C4-2B (cell line): ENCODE data around the gene RNU1-4.
"Not testable (repeated sequence)": the region's sequence is repeated elsewhere in the genome, so short reads cannot be mapped to it uniquely, and the experiment has no call there.

Source experiments
- H3K27ac ChIP-seq: fragments of 450-650 bp; 2 replicates; pipeline ENCODE4 v1.5.1; 2017
- ZFX ChIP-seq: fragments of 450-650 bp; IDR thresholded peaks from 2 replicates; pipeline ENCODE4 v1.6.1; 2017
- TF ChIP-seq, protein P1 (sequence below): fragments of 450-650 bp; conservative IDR thresholded peaks from 2 replicates; pipeline ENCODE4 v1.5.1; 2017; ENCODE audit warnings: mild to moderate bottlenecking

RNU1-4 gene

DNA sequence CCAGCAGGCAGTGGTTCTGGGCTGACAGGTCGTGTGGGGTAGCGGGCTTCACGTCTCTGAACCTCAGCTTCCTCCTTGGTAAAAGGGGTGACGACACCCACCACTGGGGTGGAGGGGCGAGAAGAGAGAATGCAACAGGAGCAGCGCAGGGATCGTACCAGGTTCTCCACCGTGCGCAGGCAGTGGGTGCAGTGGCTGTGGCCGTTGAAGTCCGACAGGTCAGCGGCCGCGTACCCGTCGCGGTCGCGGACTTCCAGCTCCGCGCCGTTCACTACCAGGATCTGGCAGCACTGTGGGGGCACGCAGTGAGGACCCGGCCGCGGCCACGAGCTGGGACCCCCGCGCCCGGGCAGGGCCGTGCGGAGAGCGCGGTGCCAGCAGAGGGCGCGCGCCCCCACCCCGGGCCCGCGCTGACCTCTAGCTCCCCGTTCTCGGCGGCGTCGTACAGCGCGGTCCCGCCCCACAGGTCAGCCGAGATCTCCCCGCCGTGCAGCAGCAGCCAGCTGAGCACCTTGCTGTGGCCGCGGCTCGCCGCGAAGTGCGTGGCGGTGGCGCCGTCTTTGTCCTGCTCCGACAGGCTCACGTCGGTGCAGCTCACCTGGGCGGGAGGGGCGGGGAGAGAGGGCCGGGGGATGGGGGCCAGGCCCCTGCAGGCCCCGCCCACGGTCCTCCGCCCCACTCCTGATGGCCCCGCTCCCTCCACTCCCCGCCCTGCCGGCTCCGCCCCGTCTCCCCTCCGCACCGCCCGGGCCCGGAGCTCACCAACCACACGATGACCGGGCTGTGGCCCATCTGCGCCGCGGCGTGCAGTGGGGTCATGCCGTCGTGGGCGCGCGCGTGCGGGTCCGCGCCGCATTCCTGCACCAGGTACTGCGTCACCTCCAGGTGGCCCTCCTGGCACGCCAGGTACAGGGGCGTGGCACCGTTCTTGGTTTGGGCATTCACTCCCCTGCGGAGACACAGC, 32.9 kb upstream of the RNU1-4 start:
- H3K27ac ChIP-seq, result peak overlapping the region; percentile 42; the same call in 1 of the 2 replicates
- TF ChIP-seq, protein P1, sequence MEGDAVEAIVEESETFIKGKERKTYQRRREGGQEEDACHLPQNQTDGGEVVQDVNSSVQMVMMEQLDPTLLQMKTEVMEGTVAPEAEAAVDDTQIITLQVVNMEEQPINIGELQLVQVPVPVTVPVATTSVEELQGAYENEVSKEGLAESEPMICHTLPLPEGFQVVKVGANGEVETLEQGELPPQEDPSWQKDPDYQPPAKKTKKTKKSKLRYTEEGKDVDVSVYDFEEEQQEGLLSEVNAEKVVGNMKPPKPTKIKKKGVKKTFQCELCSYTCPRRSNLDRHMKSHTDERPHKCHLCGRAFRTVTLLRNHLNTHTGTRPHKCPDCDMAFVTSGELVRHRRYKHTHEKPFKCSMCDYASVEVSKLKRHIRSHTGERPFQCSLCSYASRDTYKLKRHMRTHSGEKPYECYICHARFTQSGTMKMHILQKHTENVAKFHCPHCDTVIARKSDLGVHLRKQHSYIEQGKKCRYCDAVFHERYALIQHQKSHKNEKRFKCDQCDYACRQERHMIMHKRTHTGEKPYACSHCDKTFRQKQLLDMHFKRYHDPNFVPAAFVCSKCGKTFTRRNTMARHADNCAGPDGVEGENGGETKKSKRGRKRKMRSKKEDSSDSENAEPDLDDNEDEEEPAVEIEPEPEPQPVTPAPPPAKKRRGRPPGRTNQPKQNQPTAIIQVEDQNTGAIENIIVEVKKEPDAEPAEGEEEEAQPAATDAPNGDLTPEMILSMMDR, result peak; percentile 38

DNA sequence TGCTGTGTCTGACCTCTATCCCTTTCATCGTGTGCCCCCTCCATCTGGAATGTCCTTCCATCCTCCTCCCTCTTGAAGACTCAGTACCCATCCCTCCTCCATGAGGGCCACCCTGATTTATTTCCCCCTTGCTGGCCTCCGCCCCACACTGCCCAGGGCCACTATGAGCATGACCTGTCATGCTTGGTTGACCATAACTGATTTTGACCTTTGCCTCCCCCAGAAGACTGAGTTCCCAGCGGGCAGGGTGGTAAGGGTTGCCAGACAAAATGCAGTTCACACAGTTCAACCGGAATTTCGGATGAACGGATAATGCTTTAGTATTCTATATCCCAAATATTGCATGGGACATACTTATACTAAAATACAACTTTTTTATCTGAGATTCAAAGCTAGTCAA, 31.6 kb upstream of the RNU1-4 start:
- H3K27ac ChIP-seq, result not testable (repeated sequence)

DNA sequence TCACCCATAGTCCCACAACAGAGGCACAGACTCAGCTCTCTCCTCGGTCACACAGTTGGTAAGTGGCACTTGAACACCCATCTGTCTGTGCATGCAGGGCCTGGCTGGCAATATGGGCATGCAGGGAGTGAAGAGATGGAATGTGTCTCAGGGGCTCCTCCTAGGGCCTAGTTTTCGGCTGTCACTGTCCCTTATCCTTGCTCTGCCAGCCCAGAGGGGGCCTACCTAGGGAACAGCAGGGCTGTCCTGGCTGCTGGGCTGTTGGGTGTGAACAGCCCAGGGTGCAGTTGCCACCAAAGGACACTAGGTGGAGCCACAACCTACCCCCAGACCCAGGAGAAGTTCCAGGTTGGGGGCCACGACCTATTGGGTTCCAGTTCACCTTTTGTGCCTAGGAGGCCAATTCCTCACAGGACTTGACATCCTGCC, 30.6 kb upstream of the RNU1-4 start:
- H3K27ac ChIP-seq, result not testable (repeated sequence)
- TF ChIP-seq, protein P1, result peak; percentile 39

DNA sequence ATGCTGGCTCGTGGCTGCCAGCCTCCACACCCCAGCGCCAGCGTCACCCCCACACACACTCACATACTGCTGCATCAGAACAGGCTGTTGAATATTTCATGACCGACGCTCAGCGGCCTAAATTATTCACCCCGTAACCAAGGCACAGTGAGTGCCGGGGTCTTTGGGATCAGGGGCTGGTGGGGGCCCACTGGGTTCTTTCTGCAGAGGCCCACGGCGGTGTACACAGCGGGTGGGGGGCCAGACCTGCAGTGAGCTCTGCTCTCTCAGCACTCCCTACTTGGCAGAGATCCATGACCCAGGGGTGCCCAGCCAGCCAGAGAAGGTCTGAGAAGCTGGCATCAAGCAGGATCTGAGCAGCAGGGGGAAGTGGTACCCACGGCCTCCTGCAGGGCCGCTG, 29.7 kb upstream of the RNU1-4 start:
- H3K27ac ChIP-seq, result not testable (repeated sequence)

DNA sequence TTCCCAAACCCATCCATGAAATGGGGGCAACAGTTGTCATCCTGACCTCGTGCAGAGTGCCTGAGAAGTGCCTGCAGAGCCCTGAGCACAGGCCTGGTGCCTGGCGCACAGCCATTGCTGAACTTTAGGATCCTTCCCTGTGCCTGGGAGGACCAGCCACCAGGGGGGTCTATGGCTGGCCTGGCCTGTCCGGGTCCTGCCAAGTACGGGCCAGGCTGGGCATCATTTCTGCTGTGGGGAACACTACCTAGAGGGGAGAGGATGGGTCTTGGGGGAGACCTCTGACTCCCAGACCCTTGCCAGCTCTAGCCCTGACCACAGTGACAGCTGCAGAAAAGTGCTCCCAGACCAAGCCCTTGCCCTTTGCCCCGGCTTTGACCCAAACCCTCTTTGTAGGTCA, 28.2 kb upstream of the RNU1-4 start:
- H3K27ac ChIP-seq, result not testable (repeated sequence)

DNA sequence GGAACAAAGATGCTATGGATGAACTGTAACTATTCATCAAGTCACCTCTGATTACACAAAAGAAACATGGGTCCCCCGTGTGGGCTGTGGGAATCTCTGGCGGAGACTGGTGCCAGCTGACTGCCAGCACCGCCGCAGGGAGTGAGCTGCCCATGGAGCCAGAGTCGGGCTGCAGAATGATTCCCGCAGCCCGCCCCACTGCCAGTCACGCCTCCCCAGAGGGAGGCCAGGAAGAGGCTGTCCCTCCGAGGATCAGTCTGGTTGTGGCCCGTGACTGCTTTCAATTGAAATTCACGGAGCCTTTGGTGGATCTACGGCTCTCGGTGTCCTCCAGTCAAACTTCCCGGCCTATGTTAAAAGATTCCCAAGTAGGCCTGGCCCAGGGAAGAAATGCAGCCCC, 27.7 kb upstream of the RNU1-4 start:
- not testable (repeated sequence) for H3K27ac ChIP-seq

DNA sequence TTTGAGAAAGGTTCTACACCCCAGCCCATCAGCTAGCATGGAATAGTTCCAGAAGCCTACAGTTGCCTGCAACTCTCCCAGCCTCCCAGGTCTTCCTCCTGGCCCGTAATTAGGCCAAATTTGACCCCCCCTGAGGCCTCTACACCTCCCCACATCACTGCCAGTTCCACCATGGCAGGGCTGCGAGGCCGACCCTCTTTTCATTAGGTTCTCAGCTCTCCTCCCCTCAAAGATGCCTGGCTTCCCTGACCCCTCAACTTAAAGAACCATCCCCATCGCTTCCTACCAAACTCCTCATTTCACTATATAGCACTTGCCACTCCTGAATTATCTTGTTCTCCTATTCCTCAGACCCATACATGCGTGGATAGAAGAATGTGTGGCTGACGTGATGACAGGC, 27.3 kb upstream of the RNU1-4 start:
- not testable (repeated sequence) for H3K27ac ChIP-seq

DNA sequence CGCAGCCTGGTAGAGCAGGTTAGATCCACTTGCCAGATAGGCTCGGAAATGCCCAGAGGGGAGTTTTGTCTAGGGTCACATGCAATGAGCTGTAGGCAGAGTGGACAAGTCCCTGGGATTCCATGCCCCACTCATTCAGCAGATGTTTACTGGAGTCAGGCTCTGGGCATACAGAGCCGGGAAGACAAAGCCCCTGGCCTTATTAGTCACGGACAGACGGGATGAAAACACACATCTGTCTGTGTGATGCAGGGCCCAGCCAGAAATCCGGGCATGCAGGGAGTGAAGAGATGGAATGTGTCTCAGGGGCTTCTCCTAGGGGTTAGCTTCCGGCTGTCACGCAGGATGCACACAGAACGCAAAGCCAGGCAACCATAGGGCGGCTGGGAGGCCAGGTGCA, 26.8 kb upstream of the RNU1-4 start:
- not testable (repeated sequence) for H3K27ac ChIP-seq

DNA sequence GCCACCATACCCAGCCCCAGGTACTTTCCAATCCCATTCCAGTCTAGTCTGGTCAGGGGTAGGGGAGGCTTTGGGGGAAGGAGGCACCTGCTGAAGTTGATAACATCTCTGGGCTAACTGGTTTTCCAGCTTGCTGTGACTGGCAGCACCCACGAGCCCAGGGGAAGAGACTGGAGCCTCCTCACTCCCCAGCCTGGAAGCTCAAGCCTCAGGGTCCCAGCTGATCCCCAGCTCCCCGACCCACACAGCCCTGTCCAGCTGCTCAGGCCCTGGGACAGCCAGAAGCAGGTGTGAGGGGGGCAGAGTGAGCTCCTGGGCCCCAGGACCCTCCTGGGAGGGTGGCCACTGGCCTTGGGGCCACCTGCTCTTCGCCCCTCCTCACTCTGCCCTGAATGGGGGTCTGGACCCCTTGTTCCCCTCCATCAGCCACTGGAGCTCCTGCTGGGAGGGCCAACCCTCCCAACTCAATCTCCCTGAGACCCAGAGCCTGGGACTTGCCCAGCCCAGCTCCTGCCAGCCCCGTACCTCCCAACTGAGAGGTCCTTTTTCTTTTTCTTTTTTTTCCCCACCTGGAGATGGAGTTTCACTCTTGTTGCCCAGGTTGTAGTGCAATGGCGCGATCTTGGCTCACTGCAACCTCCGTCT, 23.5 kb upstream of the RNU1-4 start:
- TF ChIP-seq ZFX, result no peak
- TF ChIP-seq, protein P1, result no peak
- peak overlapping the region; percentile 59 for H3K27ac ChIP-seq

DNA sequence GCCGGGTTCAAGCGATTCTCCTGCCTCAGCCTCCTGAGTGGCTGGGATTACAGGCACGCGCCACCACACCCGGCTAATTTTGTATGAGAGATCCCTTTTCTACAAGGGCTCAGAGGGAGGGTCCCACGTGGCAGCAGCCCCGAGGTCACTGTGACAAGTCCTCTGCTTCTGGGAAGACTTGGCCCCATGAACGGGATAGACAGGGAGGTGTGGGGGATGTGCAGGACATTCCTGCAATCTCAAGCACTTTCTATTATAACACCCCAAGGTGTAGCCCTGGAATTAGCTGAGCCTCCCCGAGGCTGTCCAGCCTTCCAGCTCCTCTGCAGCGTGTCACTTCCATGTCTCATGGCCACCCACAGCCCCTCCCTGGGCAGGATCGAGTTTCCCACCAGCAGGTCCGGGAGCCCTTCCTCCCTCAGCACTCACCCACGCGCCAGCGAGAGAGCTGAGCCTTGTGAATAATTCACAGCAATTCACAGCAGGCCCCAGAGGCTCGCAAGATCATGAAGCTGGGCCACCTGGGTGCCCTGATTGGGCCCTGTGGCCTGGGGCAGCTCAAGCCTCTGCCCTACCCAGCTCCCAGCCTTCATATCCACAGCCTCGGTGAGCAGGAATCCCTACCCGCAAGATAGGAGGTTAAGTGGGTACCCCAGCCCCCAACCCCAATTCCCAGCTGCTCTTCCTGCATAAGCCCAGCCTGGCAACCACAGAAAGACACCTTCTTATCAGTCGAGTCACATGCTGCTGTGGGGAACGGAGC, 22.8 kb upstream of the RNU1-4 start:
- H3K27ac ChIP-seq, result peak overlapping the region; percentile 59
- TF ChIP-seq, protein P1, result no peak
- TF ChIP-seq ZFX, result no peak

DNA sequence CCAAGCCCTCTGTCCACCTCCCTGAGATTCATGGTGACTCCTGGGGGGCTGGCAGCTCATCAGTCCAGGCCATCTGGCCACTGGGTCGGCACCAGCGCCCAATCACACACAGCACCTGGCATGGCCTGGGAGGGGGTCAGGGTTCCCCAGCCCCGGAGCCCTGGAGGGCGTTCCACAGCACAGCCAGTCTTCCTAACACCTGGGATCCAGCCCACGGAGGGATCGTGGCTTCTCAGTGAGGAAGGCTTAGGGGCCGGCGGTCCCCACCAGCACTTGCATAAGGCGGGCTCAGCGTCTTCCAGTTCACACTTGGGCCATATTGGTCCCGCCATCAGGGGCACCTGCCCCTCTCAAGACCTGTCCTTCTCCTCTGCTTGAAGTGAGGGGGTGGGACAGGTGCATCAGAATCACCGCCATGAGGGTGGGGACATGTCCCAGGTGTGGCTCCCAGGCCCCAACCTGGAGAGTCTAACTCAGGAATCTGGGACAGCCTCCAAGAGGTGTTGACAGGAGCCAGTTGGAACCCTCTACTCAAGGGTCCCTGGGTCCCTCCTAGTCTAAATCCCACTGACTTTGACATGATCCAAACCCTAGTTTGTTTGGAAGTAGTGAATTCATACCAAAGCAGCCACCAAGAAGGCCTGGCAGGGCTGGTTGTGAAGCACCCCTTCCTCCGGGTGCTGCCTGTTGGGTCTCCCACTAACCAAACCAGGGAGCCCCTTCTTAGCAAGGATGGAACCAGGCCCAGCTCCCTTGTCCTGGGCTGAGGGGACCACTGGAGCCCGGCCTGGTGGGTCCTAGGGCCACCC, 22.0 kb upstream of the RNU1-4 start:
- H3K27ac ChIP-seq, result not testable (repeated sequence)
